ENCODE results near the gene WLS.

DNA sequence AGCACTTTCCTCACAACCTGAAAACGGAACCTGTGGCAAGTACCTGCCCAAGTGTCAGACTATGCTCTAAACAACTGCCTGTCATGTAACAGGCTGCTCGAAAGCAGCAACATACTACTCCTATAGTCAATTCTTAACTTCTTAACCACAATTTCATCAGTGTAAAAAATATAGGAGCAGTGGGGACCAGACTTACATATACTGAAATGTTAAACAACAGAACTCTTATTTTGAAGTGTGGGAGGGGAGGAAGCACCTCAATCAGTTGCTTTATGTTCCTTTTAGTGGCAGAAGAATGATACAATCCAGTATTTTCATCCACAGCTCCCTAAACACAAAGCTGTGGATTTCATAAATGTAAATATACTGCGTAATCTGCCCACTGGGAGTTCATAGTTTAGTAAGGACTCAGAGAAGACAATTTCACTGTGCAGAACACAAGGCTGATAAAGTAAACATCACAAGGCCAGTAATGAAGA lies 44.2 kb downstream of the WLS start:
- no peak for TF ChIP-seq POLR2A (IDR thresholded peaks at IDR 0.05)
- TF ChIP-seq, protein P1, sequence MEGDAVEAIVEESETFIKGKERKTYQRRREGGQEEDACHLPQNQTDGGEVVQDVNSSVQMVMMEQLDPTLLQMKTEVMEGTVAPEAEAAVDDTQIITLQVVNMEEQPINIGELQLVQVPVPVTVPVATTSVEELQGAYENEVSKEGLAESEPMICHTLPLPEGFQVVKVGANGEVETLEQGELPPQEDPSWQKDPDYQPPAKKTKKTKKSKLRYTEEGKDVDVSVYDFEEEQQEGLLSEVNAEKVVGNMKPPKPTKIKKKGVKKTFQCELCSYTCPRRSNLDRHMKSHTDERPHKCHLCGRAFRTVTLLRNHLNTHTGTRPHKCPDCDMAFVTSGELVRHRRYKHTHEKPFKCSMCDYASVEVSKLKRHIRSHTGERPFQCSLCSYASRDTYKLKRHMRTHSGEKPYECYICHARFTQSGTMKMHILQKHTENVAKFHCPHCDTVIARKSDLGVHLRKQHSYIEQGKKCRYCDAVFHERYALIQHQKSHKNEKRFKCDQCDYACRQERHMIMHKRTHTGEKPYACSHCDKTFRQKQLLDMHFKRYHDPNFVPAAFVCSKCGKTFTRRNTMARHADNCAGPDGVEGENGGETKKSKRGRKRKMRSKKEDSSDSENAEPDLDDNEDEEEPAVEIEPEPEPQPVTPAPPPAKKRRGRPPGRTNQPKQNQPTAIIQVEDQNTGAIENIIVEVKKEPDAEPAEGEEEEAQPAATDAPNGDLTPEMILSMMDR (IDR thresholded peaks at IDR 0.05): no peak
